SK-N-SH treated with all-trans-retinoic acid at 6 μM for 48 hours (cell line): ENCODE measurements around the gene MBD5.
"Not testable (repeated sequence)": the region's sequence is repeated elsewhere in the genome, so short reads cannot be mapped to it uniquely, and the experiment has no call there.

Experiments
- ATAC-seq: fragments of 200-7000 bp; cut with Tn5 transposase; 3 replicates; pipeline ENCODE4 v1.9.1; 2020; ENCODE audit warnings: mild to moderate bottlenecking, moderate library complexity
- ARNTL ChIP-seq: fragments of 450-650 bp; formaldehyde crosslinking; IDR thresholded peaks from 2 replicates; pipeline ENCODE4 v1.5.0; 2020; ENCODE audit warnings: low read depth, mild to moderate bottlenecking, moderate library complexity, borderline replicate concordance
- BACH2 ChIP-seq: fragments of 250-450 bp; sonication (Bioruptor Pico); IDR thresholded peaks from 2 replicates; pipeline ENCODE4 v1.9.0; 2021; ENCODE audit warnings: mild to moderate bottlenecking, borderline replicate concordance
- CSDC2 ChIP-seq: fragments of 250-450 bp; sonication (Bioruptor Pico); IDR thresholded peaks from 2 replicates; pipeline ENCODE4 v1.5.0; 2020; ENCODE audit warnings: mild to moderate bottlenecking, moderate library complexity
- CSRNP3 ChIP-seq: fragments of 250-450 bp; sonication (Bioruptor Pico); IDR thresholded peaks from 2 replicates; pipeline ENCODE4 v1.5.1; 2021; ENCODE audit warnings: mild to moderate bottlenecking, moderate library complexity
- ESRRG ChIP-seq: fragments of 250-450 bp; sonication (Bioruptor Pico); IDR thresholded peaks from 2 replicates; pipeline ENCODE4 v1.6.1; 2021; ENCODE audit warnings: mild to moderate bottlenecking
- GLIS3 ChIP-seq: fragments of 250-450 bp; sonication (Bioruptor Pico); IDR thresholded peaks from 2 replicates; pipeline ENCODE4 v1.5.0; 2020; ENCODE audit warnings: mild to moderate bottlenecking, moderate library complexity
- ISL1 ChIP-seq: fragments of 250-450 bp; sonication (Bioruptor Pico); IDR thresholded peaks from 2 replicates; pipeline ENCODE4 v2.1.2; 2022; ENCODE audit warnings: mild to moderate bottlenecking, moderate library complexity
- OSR1 ChIP-seq: fragments of 250-450 bp; sonication (Bioruptor Pico); IDR thresholded peaks from 2 replicates; pipeline ENCODE4 v1.8.0; 2022; ENCODE audit warnings: moderate library complexity, mild to moderate bottlenecking, inconsistent platforms
- PATZ1 ChIP-seq: fragments of 250-450 bp; sonication (Bioruptor Pico); IDR thresholded peaks from 2 replicates; pipeline ENCODE4 v1.8.0; 2020; ENCODE audit warnings: mild to moderate bottlenecking, moderate library complexity, borderline replicate concordance
- POU6F1 ChIP-seq: fragments of 250-450 bp; sonication (Bioruptor Pico); IDR thresholded peaks from 2 replicates; pipeline ENCODE4 v1.8.0; 2021; ENCODE audit warnings: low read depth, mild to moderate bottlenecking, moderate library complexity, borderline replicate concordance
- PPARA ChIP-seq: fragments of 250-450 bp; sonication (Bioruptor Pico); IDR thresholded peaks from 2 replicates; pipeline ENCODE4 v1.5.0; 2020; ENCODE audit warnings: mild to moderate bottlenecking, borderline replicate concordance
- RARB ChIP-seq: fragments of 250-450 bp; sonication (Bioruptor Pico); IDR thresholded peaks from 2 replicates; pipeline ENCODE4 v1.8.0; 2021; ENCODE audit warnings: mild to moderate bottlenecking, moderate library complexity
- SNAI2 ChIP-seq: fragments of 250-450 bp; sonication (Bioruptor Pico); IDR thresholded peaks from 2 replicates; pipeline ENCODE4 v1.5.0; 2020; ENCODE audit warnings: mild to moderate bottlenecking, moderate library complexity
- TCF4 ChIP-seq: fragments of 250-450 bp; sonication (Bioruptor Pico); IDR thresholded peaks from 2 replicates; pipeline ENCODE4 v1.8.0; 2021; ENCODE audit warnings: mild to moderate bottlenecking, moderate library complexity, borderline replicate concordance
- TOX ChIP-seq: fragments of 250-450 bp; sonication (Bioruptor Pico); IDR thresholded peaks from 2 replicates; pipeline ENCODE4 v1.8.0; 2021; ENCODE audit warnings: mild to moderate bottlenecking, moderate library complexity, borderline replicate concordance
- TSHZ2 ChIP-seq: fragments of 250-450 bp; sonication (Bioruptor Pico); IDR thresholded peaks from 2 replicates; pipeline ENCODE4 v1.5.0; 2020; ENCODE audit warnings: mild to moderate bottlenecking, moderate library complexity
- ZC3H10 ChIP-seq: fragments of 250-450 bp; sonication (Bioruptor Pico); IDR thresholded peaks from 2 replicates; pipeline ENCODE4 v1.5.1; 2021; ENCODE audit warnings: mild to moderate bottlenecking, moderate library complexity
- ZFP3 ChIP-seq: fragments of 250-450 bp; sonication (Bioruptor Pico); IDR thresholded peaks from 2 replicates; pipeline ENCODE4 v1.5.0; 2020; ENCODE audit warnings: mild to moderate bottlenecking, moderate library complexity
- ZFP30 ChIP-seq: fragments of 450-650 bp; formaldehyde crosslinking; IDR thresholded peaks from 2 replicates; pipeline ENCODE4 v1.5.0; 2022; ENCODE audit warnings: mild to moderate bottlenecking, moderate library complexity
- ZNF565 ChIP-seq: fragments of 450-650 bp; formaldehyde crosslinking; conservative IDR thresholded peaks from 2 replicates; pipeline ENCODE4 v1.5.0; 2020; ENCODE audit warnings: low read depth, mild to moderate bottlenecking, moderate library complexity
- ZNF70 ChIP-seq: fragments of 450-650 bp; formaldehyde crosslinking; IDR thresholded peaks from 2 replicates; pipeline ENCODE4 v1.5.0; 2020; ENCODE audit warnings: mild to moderate bottlenecking, moderate library complexity
- ZNF8 ChIP-seq: fragments of 450-650 bp; formaldehyde crosslinking; IDR thresholded peaks from 2 replicates; pipeline ENCODE4 v1.5.0; 2020; ENCODE audit warnings: mild to moderate bottlenecking, moderate library complexity

Gene MBD5

GRCh38 chr2:148542614-148543013 lies 521.7 kb downstream of the MBD5 start:
- no peak for TF ChIP-seq POU6F1 (CRISPR knock-in tag)
- TF ChIP-seq PPARA (CRISPR knock-in tag): no peak
- TF ChIP-seq TCF4 (CRISPR knock-in tag): no peak
- TF ChIP-seq ZFP3: no peak
- no peak for TF ChIP-seq ARNTL
- no peak for TF ChIP-seq ESRRG
- no peak for TF ChIP-seq ZC3H10
- no peak for ATAC-seq

DNA sequence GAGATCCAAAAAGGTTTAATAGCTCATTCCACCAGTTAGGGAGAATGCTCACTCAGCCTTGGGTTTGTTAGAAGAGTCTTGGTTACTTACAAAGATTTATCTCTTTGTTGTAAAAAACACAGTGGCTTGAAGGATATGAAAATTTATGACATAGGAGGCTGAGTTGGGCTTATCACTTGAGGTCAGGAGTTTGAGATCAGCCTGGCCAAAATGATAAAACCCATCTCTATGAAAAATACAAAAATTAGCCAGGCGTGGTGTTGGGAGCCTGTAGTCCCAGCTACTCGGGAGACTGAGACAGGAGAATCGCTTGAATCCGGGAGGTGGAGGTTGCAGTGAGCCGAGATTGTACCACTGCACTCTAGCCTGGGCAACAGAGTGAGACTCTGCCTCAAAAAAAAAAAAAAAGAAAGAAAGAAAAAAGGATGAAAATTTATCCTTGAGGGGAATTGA lies 522.2 kb downstream of the MBD5 start:
- ATAC-seq: not testable (repeated sequence)

DNA sequence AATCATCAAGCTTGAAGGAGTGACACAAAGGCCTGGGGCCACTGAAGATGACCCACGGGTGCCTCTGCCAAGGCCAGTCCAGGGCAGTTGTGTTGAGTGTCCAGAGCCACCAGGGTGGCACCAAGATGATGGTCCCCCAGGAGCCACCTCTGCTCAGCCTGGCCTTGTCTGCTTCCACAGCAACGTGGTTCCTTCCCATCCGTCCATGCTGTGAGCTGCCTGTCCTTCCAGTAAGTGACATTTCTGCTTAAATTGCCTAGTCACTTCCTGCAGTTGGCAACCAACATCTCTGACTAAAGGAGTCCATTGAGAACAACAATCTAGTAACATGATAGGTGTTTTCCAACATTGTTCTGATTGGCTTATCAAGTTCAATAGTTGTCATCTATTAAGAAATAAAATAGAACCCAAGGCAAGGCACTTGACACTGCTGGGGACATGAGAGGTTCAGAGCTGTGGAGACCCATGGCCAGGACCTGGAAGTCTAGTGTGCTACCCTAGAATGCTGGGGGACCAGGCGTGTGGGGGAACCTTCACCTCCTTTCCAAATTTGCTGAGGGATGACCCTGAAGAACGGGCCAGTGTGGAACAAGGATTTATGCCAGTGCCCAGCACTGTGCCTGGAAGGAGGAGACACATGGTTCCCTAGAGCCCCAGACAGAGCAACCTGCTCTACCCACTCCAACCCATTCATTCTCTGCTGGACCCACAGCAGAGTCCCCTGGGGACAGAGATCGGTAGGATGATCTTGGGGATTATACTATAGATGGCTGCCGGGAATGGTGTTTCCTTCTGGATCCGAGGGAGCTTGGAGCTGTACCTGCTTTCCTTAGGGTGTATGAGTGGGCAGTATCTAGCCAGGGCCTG lies 524.7 kb downstream of the MBD5 start:
- no peak for TF ChIP-seq PATZ1
- TF ChIP-seq CSDC2 (CRISPR knock-in tag): no peak
- no peak for TF ChIP-seq ESRRG
- TF ChIP-seq ZNF70: no peak
- no peak for TF ChIP-seq ZFP3
- no peak for TF ChIP-seq TOX (CRISPR knock-in tag)
- no peak for ATAC-seq

- ATAC-seq: no peak
- TF ChIP-seq POU6F1 (CRISPR knock-in tag) (no peak), RARB (CRISPR knock-in tag) (no peak), ISL1 (no peak), TCF4 (CRISPR knock-in tag) (no peak), ZNF70 (no peak), TSHZ2 (CRISPR knock-in tag) (no peak), ZNF565 (CRISPR knock-in tag) (no peak), SNAI2 (CRISPR knock-in tag) (no peak), PPARA (CRISPR knock-in tag) (no peak), CSDC2 (CRISPR knock-in tag) (no peak), CSRNP3 (CRISPR knock-in tag) (no peak), BACH2 (CRISPR knock-in tag) (no peak), ZFP30 (CRISPR knock-in tag) (no peak), PATZ1 (no peak), GLIS3 (CRISPR knock-in tag) (no peak), ZFP3 (no peak), ARNTL (no peak), OSR1 (CRISPR knock-in tag) (no peak), ZNF8 (no peak), ZC3H10 (no peak)
These were observed 525.4 kb downstream of the MBD5 start for GRCh38 chr2:148546270-148546669.
